Activated naive CD8-positive, alpha-beta T cell treated with anti-CD3 and anti-CD28 coated beads for 36 hours (primary cell): ENCODE data around the gene ULK4. TPM values are rescaled to one million over a fixed set of nuclear protein-coding genes. Genes with fewer than 3 reads are reported as not detected.

ENCODE experiments used
- DNase-seq: peaks from one replicate; pipeline ENCODE4 v3.0.0; 2021
- H3K27ac Mint-ChIP-seq: one replicate; pipeline ENCODE4 v1.8.0; 2022; ENCODE audit warnings: mild to moderate bottlenecking, moderate library complexity, mixed read lengths
- H3K27me3 Mint-ChIP-seq: one replicate; pipeline ENCODE4 v1.8.0; 2022; ENCODE audit warnings: mild to moderate bottlenecking, mixed read lengths
- H3K36me3 Mint-ChIP-seq: one replicate; pipeline ENCODE4 v1.8.0; 2021; ENCODE audit warnings: mild to moderate bottlenecking, mixed read lengths
- H3K4me1 Mint-ChIP-seq: one replicate; pipeline ENCODE4 v1.8.0; 2021; ENCODE audit warnings: mixed read lengths
- H3K4me3 Mint-ChIP-seq: one replicate; pipeline ENCODE4 v1.8.0; 2022; ENCODE audit warnings: mild to moderate bottlenecking, moderate library complexity, mixed read lengths
- H3K9me3 Mint-ChIP-seq: one replicate; pipeline ENCODE4 v1.8.0; 2022; ENCODE audit warnings: mixed read lengths
- total RNA-seq, 2 experiments: library from RNA; stranded (reverse); gene quantifications; one replicate each; pipeline ENCODE4 v1.2.3, GENCODE V29; 2021

Gene ULK4
- total RNA-seq, 2 experiments from 2014 or later, result 9.8 to 10.3 TPM

DNA sequence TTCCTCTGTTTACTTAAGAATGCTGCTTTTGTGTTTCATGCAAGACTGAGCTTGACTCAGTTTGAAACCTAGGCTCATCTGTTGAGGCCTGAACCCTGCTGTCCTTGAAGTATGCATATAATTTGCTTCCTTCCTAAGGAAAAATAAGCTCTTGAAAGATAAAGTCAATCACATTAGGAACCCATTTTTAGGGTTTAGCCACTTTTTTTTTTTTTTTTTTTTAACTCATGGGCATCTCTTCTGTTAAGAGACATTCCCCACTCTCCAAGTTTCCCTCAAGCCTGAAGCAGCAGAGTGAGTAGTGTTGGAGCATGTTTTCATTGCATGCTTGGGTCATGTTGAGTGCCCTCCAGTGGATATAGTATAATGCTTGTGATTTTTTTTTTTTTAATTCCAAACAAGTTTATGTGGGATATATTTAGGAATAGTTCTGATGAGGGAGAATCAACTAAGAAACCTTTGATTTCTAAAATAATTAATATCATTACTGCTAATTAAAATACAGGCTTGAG is 759.0 kb downstream of the ULK4 start:
- Mint-ChIP-seq H3K27ac (no peak overlapping the region), H3K27me3 (peaks cover 3% of the 10 kb centered on the region), H3K4me1 (peaks cover 66% of the 10 kb centered on the region), H3K36me3 (peaks cover 13% of the 10 kb centered on the region), H3K9me3 (no peaks in the 10 kb centered on the region), H3K4me3 (peak overlapping the region; percentile 86)
- DNase-seq, result no peak

- peaks cover 6% of the 10 kb centered on the region for H3K27me3 Mint-ChIP-seq
- no peak overlapping the region for H3K27ac Mint-ChIP-seq
- H3K4me3 Mint-ChIP-seq, result peak overlapping the region; percentile 86
- DNase-seq, result no peak
- peaks cover 59% of the 10 kb centered on the region for H3K4me1 Mint-ChIP-seq
- peaks cover 12% of the 10 kb centered on the region for H3K36me3 Mint-ChIP-seq
- no peaks in the 10 kb centered on the region for H3K9me3 Mint-ChIP-seq
These were observed 759.6 kb downstream of the ULK4 start for GRCh38 chr3:41202075-41202833.

DNA sequence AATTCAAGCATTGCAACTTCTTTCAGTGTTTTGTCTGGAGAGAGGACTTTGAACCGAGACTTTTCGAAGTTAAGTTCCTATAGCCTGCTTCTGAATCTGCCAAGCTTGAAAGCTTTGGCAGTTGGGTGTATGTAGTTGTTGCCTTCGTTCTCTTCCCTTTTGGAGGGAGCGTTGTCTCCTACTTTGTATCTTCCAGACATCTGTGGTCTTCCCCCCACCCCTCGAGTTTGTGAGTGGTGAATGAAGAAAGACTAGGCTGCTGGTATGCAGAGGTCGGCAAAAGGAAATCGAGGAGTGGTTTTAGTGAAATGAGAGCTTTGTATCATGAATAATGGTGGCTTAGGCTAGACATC is 761.3 kb downstream of the ULK4 start:
- Mint-ChIP-seq H3K4me1 (peaks cover 45% of the 10 kb centered on the region), H3K9me3 (no peaks in the 10 kb centered on the region), H3K36me3 (peaks cover 12% of the 10 kb centered on the region), H3K27me3 (peaks cover 21% of the 10 kb centered on the region), H3K4me3 (peak overlapping the region; percentile 86), H3K27ac (peak overlapping the region; percentile 46)
- no peak for DNase-seq

- peaks cover 12% of the 10 kb centered on the region for H3K36me3 Mint-ChIP-seq
- H3K27me3 Mint-ChIP-seq, result peaks cover 22% of the 10 kb centered on the region
- no peaks in the 10 kb centered on the region for H3K9me3 Mint-ChIP-seq
- peak overlapping the region; percentile 86 for H3K4me3 Mint-ChIP-seq
- peak; percentile 38 for DNase-seq
- peaks cover 41% of the 10 kb centered on the region for H3K4me1 Mint-ChIP-seq
- H3K27ac Mint-ChIP-seq, result peak overlapping the region; percentile 68
These were observed 761.8 kb downstream of the ULK4 start for GRCh38 chr3:41199866-41200668.

GRCh38 chr3:41198950-41199865 is 762.7 kb downstream of the ULK4 start, which contains the start of gene CTNNB1:
TSS of gene CTNNB1 (plus strand) at chr3:41199505. CDS start at chr3:41224069, 24,564 bp downstream.
- Mint-ChIP-seq H3K4me1 (peaks cover 33% of the 10 kb centered on the region), H3K36me3 (peaks cover 12% of the 10 kb centered on the region), H3K4me3 (peak within 1 kb of the TSS; percentile 90), H3K27ac (peak within 1 kb of the TSS; percentile 93), H3K27me3 (peaks cover 22% of the 10 kb centered on the region), H3K9me3 (no peaks in the 10 kb centered on the region)
- peak; percentile 89 for DNase-seq

DNA sequence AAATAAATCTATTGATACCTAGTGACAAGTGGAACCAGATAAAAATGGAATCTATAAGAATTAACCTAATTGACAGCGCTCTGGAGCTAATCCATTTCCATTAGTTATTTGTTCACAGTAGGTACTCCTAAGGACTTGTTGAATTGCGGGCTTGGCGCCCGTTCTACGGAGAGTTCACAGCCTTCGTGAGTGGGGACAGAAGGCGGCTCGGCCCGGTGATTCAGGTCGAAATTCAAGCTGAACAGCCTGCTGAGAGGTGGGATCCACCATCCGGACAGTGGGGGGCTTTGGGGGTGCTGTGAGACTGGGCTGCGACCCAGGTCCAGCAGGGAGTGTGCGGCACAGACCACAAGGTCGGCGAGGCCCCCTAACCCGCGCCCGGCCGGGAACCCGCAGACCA is 763.4 kb downstream of the ULK4 start:
- H3K4me1 Mint-ChIP-seq, result peaks cover 27% of the 10 kb centered on the region
- no peak for DNase-seq
- peaks cover 12% of the 10 kb centered on the region for H3K36me3 Mint-ChIP-seq
- H3K27me3 Mint-ChIP-seq, result peaks cover 22% of the 10 kb centered on the region
- H3K4me3 Mint-ChIP-seq, result peak overlapping the region; percentile 82
- H3K9me3 Mint-ChIP-seq, result no peaks in the 10 kb centered on the region
- peak overlapping the region; percentile 80 for H3K27ac Mint-ChIP-seq

DNA sequence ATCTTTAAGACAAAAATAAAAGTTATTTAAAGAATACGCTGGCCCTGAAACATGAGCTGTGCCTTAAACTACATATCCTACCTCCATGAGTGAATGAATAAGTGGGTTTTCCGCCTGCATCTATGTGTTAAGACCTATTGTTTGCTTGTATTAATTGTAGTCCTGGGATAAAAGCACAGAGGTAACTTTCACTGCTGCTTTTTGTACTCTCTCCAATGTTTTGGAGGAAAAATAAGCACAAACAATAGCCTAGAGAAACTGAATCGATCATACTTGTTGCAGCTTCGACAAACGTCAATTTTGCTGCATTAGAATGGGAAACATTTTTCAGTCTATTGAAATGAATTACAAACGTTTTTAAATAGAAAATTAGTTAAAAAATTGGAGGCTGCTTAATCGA is 763.9 kb downstream of the ULK4 start:
- H3K27ac Mint-ChIP-seq, result no peak overlapping the region
- H3K9me3 Mint-ChIP-seq, result no peaks in the 10 kb centered on the region
- H3K27me3 Mint-ChIP-seq, result peaks cover 24% of the 10 kb centered on the region
- H3K36me3 Mint-ChIP-seq, result peaks cover 12% of the 10 kb centered on the region
- no peak for DNase-seq
- no peak overlapping the region for H3K4me3 Mint-ChIP-seq
- H3K4me1 Mint-ChIP-seq, result peaks cover 24% of the 10 kb centered on the region

Other genes with a start within 250 kb of the ULK4 start
- 10 to 100 TPM; 22.3 to 22.8 TPM for gene TRAK1, start 129.3 kb upstream of the ULK4 start, total RNA-seq